GM21619 (cell line): ENCODE measurements around the gene SLPI.

Experiments
- ATAC-seq: cut with Tn5 transposase; IDR thresholded peaks from one replicate; pipeline ENCODE4 v1.9.1; 2021; ENCODE audit not compliant: unreplicated experiment

Gene SLPI

GRCh38 chr20:45218636-45219035, 35.7 kb downstream of the SLPI start:
- no peak for ATAC-seq

GRCh38 chr20:45218124-45218523, 36.2 kb downstream of the SLPI start:
- ATAC-seq: no peak

- no peak for ATAC-seq
Observed at GRCh38 chr20:45212836-45213235, 41.5 kb downstream of the SLPI start.

GRCh38 chr20:45211569-45212474, 42.5 kb downstream of the SLPI start:
- no peak for ATAC-seq

- no peak for ATAC-seq
Observed at GRCh38 chr20:45209924-45210323, 44.4 kb downstream of the SLPI start.

- ATAC-seq: no peak
Observed at GRCh38 chr20:45206725-45207124, 47.6 kb downstream of the SLPI start, which contains the start of gene SEMG1. TSS of gene SEMG1 (plus strand) at chr20:45207033. CDS start at chr20:45207054, 21 bp downstream.
